Activated CD8-positive, alpha-beta memory T cell treated with anti-CD3 and anti-CD28 coated beads for 48 hours (primary cell): Measurements from ENCODE around the gene TMEM176A.

Source experiments
- DNase-seq, 3 experiments: peaks; one replicate each; pipeline ENCODE4 v3.0.0-alpha.2; 2020; ENCODE audit warnings: low read depth in 2 of 3, low spot score in 2 of 3

Gene TMEM176A

DNA sequence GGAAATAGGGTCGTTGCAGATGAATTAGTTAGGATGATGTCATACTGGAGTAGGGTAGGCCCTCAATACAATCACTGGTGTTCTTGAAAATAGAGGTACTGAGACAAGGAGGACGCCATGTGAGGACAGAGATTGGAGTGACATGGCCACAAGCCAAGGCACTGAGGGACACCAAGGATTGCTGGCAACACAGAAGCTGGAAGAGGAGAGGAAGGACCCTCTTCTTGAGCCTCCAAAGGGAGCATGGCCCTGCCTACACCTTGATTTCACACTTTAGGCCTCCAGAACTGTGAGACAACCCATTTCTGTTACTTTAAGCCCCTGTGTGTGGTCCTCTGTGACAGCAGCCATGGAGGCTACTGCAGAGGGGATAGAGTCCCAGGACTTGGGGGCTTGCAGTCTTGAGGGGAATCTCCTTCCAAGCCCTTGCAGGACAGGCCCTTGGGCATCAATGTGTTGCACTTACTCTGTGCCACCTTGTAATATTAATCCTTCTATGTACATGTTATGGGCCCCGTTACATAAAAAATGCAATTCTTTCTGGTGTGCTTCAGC lies 48.1 kb downstream of the TMEM176A start:
- no peak for DNase-seq

DNA sequence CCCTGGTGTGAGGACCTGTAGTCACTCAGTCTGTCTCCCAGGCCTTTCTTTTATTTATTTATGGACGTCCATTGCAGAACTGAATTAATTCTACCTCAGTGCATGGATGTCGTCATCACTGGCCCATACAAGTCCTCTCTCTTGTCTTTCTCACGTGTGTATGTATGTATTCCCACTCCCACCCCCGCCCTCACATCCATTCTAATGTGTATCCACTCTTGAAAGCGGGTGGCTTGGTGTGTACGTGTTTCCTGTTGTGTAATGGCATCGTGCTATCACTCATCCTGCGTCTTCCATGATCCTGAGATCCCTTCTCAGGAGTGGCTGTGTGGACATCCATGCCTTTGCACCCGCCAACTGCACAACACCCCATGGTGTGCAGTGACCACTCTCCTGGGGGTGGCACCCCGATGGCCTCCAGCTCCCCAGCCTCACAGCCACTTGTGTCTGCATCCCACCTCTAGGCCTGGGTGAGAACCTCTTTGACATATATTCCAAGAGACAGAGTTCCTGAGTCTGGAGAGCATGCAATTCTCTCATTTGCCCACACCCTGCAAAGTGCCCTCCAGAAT lies 48.7 kb downstream of the TMEM176A start:
- DNase-seq, result no peak

DNA sequence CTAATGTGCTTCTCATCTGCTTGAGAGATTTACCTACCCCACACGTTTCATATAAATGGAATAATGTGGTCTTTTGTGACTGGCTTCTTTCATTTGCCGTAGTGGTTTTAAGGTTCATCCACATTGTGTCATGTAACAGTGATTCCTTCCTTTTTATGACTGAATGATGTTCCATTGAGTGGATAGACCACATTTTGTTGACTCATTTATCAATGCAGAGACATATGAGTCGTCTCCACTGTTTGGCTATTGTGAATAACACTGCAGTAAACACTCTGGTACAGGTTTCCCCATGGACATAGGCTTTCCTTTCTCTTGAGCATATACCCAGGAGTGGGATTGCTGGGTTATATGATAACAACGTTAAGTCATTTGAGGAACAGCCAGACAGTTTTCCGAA lies 49.7 kb downstream of the TMEM176A start:
- no peak for DNase-seq

DNA sequence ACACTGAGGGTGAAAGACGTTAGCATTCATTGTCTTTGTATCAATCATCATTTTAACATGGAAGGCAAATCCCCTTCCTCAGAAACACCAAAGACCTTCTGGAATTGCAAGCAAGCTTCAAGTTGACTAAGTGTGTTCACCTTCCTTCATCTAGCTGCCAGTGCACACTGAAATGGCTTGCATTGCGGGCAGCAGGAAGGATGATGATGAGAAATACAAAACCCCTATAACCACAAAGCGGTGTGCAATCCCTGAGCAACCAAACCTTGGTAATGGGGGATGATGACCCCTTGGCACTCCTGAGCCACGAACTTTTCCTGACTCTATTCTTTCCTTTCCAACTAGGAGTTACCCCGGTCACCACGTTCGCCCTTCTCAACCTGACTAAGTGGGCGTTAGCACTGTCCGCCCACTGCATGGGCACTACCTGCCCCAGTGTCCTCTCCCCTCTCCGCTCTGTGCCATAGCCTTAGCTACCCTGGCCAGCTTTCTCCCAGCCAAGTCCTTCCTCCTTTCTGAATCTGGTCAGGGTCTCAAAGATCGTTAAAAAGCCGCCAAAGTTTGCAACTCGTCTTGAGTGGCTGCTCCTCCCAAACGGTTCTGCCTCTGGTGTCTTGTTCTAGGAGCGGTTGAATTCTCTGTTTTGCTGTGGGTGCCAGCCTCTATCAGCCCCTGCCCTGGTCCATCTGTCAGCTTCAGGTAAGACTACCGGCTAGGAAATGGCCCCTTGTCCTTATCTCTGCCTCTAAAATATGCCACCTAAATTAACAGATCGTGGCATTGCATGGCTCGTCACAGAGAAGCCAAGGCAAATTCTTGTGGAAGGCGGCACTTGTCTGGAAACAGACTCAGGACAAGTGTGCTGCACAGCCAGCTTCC lies 51.2 kb downstream of the TMEM176A start:
- no peak for DNase-seq

GRCh38 chr7:150852371-150852905 lies 51.9 kb downstream of the TMEM176A start, which contains the start of gene AOC1:
TSS of gene AOC1 (plus strand) at chr7:150852517. CDS start at chr7:150856471, 3,954 bp downstream.
- DNase-seq, result no peak

DNA sequence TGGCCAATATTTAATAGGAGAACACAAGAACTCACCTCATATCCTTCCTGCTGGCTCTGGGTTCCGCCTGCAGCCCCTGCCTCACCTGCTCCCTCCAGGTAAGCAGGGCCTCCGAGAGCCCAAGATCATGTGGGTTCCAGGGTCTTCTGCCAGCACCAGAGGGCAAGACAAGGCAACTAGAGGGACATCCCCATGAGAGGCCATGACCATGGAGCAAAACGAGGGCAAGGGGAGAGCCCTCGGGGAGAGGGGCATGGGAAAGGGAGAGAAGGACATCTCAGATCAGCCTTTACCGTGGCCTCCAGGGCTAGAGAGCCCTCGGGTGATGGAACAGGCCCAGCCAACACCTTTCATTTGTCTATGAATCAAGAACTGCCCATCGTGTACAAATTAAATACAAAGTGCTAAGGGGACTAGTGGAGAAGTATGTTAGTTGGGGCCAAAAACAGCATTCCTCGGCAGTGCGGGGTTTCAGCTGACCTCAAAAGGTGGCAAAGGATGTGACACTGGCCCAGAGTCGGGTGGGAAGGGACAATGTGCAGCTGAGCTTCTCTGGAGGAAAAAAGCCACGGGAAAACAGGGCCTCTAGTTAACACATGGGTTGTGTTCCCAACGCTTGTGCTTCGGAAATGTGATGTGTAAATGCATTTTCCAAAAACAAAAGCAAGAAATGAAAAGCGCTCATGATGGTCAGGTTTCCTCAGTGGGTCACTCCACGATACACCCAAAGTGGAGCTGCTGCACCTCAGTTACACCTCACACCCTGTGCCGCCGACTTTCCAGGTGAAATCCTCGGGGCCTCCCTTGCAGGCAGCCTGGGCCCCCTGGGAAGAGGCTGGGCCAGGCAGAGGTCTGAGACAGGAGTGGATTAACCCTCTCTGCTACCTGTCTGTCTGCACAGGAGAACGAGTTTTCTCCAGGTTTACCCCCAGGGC lies 53.8 kb downstream of the TMEM176A start:
- DNase-seq, result no peak
